Heart left ventricle (tissue), 13 donors: ENCODE measurements around the gene DHCR24.

Source experiments
- POLR2A ChIP-seq, 2 donors: fragments of 450-650 bp; IDR thresholded peaks; one replicate each; pipeline ENCODE4 v1.6.1; 2017; ENCODE audit warnings: antibody characterized with exemption in 2 of 2, mild to moderate bottlenecking in 2 of 2, moderate library complexity in 2 of 2
- TF ChIP-seq, protein P1 (sequence below), 12 donors: fragments of 200-600 bp; sonication (generic) in 4 of 12; IDR thresholded peaks; one replicate each; pipeline versions ENCODE4 v1.5.0 to v1.8.0; 2018 to 2022; ENCODE audit warnings: antibody characterized with exemption in 12 of 12, mild to moderate bottlenecking in 5 of 12
- donor health status: ischemic (EF 13 %, LVEDD 7.1; RV severe dilation, severe dysfunction).
- donor health status: DM: no; HTN: yes; CAD: no.
- donor health status: DM: no; HTN: no; CAD: no.
- donor health status: ischemic (EF 25% LVEDD 6.9; RV normal size, moderate dysfunction).
- donor health status: ischemic (EF 25% LVEDD 5.7; RV mildly dilated, moderate dysfunction).
- donor health status: ischemic (EF 35%, LVEDD 5.7; RV mildly dilated, moderate dysfunction).
- donor health status: nonischemic (EF 11% LVEDD 7.7; RV severe dilation, severe dysfunction).
- donor health status: DM: yes; HTN: yes; CAD: no.
- donor health status: PGD.
- donor health status: ischemic (EF 29% LVEDD 5.4; RV normal size, mild dysfunction).
- donor health status: nonischemic (EF 23%, LVEDD 6.1; RV moderate dilation, normal function).

DNA sequence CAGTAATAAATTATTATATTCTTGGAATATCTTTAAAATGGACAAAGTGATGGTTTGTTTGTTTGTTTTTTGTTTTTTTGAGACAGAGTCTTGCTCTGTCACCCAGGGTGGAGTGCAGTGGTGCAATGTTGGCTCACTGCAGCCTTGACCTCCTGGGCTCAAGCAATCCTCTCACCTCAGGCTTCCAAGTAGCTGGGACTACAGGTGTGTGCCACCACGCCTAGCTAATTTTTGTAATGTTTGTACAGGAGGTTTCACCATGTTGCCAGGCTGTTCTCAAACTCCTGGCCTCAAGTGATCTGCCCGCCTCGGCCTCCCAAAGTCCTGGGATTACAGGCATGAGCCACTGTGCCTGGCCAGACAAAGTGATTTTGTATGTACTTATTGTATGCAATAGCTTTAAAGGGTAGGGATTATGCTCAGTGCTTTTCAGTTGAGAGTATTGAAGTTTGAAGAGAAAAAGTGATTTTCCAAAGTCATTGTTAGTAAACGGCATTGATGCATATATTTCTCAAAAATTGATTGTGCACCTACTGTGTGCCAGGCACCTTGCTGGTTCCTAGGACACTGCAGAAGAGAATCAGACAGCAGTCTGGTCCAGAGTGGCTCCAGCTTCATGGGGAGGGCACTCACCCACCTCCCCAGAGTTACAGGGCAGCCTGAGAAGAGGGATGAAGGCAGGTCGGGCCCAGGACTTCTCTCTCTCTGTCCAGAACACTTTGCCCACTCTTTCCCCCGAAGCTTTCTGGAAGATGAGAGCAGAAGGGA, 51.7 kb downstream of the DHCR24 start:
- TF ChIP-seq, protein P1, sequence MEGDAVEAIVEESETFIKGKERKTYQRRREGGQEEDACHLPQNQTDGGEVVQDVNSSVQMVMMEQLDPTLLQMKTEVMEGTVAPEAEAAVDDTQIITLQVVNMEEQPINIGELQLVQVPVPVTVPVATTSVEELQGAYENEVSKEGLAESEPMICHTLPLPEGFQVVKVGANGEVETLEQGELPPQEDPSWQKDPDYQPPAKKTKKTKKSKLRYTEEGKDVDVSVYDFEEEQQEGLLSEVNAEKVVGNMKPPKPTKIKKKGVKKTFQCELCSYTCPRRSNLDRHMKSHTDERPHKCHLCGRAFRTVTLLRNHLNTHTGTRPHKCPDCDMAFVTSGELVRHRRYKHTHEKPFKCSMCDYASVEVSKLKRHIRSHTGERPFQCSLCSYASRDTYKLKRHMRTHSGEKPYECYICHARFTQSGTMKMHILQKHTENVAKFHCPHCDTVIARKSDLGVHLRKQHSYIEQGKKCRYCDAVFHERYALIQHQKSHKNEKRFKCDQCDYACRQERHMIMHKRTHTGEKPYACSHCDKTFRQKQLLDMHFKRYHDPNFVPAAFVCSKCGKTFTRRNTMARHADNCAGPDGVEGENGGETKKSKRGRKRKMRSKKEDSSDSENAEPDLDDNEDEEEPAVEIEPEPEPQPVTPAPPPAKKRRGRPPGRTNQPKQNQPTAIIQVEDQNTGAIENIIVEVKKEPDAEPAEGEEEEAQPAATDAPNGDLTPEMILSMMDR (IDR thresholded peaks at IDR 0.05), result no peak
- no peak for TF ChIP-seq POLR2A (IDR thresholded peaks at IDR 0.05)
